Neural progenitor cell (in vitro differentiated cells): ENCODE measurements around the gene XYLT1.

Experiments used
- EZH2 ChIP-seq: fragments of 200-600 bp; sonication (generic); IDR thresholded peaks from 2 replicates; pipeline ENCODE4 v1.6.1; 2017; ENCODE audit warnings: antibody characterized with exemption, mild to moderate bottlenecking, moderate library complexity
- TF ChIP-seq, protein P1 (sequence below): fragments of 200-600 bp; sonication (generic); IDR thresholded peaks from 2 replicates; pipeline ENCODE4 v1.5.1; 2017; ENCODE audit warnings: antibody characterized with exemption, mild to moderate bottlenecking

DNA sequence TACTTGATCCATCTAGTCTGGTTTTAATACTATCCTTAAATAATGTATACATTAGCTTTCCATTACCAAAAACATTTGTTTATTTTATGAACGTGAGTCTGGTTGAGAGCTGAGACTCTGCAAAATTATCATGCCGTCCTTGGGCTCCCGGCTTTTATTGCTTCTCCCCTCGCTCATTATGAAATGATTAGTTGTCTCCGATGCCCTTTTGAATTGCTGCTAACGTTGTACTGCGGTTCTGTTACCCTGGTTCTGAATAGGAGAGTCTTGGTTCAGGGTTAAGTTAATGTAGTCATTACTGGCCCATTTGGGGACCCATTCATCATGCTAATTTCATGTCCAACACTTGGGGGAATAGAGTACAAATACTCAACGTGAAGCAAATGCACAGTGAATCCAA is 12.8 kb downstream of the XYLT1 start:
- TF ChIP-seq, protein P1, sequence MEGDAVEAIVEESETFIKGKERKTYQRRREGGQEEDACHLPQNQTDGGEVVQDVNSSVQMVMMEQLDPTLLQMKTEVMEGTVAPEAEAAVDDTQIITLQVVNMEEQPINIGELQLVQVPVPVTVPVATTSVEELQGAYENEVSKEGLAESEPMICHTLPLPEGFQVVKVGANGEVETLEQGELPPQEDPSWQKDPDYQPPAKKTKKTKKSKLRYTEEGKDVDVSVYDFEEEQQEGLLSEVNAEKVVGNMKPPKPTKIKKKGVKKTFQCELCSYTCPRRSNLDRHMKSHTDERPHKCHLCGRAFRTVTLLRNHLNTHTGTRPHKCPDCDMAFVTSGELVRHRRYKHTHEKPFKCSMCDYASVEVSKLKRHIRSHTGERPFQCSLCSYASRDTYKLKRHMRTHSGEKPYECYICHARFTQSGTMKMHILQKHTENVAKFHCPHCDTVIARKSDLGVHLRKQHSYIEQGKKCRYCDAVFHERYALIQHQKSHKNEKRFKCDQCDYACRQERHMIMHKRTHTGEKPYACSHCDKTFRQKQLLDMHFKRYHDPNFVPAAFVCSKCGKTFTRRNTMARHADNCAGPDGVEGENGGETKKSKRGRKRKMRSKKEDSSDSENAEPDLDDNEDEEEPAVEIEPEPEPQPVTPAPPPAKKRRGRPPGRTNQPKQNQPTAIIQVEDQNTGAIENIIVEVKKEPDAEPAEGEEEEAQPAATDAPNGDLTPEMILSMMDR: no peak
- no peak for TF ChIP-seq EZH2
